ENCODE data around the gene DNAH11.
"Not testable (repeated sequence)": the region's sequence is repeated elsewhere in the genome, so short reads cannot be mapped to it uniquely, and the experiment has no call there.

DNAH11 gene

GRCh38 chr7:21893401-21893800 is 350.6 kb downstream of the DNAH11 start:
- DNase-seq = no peak

- no peak for DNase-seq
These were observed 355.6 kb downstream of the DNAH11 start for GRCh38 chr7:21898265-21898930.

DNA sequence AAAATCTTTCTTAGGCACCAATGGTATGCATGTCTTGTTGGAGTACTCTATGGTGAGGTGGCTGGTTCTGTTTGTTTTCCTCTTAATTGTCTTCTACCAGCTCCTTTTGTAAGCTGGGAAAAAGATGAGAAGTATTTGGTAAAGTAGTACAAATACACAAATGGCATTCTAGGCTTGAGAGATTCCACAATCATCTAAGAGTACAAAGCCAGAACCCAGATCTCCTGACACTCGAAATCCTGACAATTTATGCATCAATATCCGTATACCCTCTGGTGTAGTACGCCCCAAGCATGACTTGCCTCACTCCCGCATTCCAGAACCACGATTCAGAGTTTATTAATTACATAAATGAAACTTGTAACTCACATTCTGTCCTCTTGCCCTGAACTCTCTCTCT is 359.4 kb downstream of the DNAH11 start:
- DNase-seq = no peak

DNA sequence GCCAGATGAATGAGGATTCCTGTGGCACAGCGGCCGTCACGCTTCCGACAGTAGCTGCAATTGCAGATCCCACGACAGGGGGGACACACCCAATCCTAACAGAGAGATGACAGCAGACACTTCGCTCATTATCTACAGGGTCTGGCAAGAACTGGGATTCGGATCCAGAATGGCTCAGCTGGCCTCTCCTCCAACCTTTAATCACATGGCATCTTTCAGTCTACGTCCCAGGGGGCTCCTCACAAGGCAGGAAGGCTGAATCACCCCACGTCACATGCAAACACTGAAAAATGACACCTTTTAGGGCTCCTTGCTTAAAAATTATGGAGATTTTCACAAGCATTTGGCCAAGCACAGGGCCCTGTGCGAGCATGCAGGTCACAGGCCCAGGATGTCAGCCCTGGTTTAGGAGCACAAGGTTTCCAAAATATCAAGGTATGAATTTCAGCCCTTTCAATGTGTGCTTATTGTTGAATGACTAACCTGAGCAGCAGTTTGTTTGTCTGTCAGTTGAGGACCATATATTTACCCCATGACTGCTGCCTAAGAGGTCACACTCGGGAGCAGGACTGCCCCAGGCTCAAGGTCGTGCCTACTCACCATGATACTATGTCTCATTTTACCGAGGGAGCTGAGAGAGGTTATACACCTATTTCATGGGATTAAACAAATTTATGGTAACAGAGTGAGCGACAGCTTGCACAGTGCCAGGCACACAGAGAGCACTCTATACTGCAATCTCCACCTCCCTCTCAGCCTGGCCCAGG is 360.4 kb downstream of the DNAH11 start:
- no peak for DNase-seq

DNA sequence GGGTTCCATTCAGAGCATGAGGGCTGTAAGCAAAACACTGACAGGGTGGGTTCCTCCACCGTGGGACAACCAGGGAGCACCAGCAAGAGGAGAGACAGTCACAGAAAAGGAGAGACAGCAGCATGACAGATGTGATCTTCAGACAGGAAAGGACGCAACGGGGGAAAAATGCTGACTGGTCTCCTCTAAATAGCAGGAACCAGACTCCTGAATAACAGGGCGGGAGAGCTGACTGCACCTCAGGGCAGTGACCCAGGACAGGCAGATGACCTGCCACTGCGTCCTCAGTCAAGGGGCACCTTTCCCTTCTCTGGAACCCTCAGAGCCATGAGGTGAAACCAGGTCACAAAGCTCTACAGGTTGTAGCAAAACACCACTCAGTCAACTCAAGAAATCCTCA is 365.9 kb downstream of the DNAH11 start:
- no peak for DNase-seq

DNA sequence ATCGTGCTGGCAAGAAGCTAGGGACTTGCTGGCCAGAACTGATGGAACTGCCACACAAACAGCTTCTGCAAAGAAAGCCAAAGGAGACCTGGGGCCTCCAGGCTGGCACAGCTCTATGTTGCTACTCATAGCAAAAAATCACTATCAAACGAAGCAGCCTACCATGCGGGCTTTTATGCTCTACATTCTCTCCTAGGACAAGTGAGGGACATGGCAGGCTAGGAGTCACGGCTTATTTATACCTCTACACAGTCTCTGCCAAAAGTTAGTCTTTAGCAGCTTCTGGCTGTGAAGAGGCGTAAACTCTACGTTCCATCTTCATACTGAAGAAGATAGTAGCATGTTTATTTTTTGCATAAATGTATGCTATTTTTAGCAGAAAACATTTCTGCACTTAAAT is 367.4 kb downstream of the DNAH11 start:
- no peak for DNase-seq

DNA sequence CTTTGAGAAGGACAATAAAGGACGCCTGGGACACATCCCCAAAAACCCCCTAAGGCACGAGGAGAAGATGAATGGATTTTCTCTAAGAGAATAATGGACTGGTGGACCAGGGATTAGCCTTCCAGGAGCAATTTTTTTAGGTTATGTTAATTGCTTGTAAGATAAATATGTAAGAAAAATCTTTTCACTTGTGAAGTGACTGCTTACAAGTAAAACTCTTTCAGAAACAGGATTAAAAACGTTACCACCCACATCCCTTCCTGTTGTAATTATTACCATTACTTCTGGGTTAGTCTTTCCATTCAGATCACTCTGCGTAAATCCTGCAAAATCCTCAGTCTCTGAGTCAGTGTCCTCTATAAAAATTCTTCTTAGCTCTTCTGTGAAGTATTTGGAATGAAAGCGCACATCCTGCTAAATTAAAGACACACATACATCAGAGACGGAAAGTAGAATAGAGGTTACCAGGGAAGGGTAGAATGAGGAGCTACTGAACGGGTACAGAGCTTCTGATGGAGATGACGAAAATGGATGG is 368.6 kb downstream of the DNAH11 start:
- DNase-seq = no peak

DNA sequence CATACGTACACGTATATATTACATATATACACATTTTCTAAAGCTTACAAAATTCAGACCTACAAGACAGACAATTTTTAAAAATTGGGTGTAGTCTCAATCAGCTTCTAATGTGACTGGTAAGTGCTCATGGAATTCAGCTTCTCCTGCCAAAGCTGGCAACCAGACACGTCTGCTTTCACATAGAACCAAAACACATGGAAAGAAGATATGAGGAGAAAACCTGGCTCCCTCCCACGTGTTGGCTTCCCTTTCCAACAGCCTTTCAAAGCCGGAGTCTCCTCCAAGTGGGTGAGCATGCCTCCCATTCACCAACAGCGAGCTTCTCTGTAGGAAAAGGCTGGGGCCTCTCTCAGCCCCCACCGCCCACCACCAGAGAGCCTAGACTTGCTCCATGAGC is 369.5 kb downstream of the DNAH11 start:
- DNase-seq = no peak

DNA sequence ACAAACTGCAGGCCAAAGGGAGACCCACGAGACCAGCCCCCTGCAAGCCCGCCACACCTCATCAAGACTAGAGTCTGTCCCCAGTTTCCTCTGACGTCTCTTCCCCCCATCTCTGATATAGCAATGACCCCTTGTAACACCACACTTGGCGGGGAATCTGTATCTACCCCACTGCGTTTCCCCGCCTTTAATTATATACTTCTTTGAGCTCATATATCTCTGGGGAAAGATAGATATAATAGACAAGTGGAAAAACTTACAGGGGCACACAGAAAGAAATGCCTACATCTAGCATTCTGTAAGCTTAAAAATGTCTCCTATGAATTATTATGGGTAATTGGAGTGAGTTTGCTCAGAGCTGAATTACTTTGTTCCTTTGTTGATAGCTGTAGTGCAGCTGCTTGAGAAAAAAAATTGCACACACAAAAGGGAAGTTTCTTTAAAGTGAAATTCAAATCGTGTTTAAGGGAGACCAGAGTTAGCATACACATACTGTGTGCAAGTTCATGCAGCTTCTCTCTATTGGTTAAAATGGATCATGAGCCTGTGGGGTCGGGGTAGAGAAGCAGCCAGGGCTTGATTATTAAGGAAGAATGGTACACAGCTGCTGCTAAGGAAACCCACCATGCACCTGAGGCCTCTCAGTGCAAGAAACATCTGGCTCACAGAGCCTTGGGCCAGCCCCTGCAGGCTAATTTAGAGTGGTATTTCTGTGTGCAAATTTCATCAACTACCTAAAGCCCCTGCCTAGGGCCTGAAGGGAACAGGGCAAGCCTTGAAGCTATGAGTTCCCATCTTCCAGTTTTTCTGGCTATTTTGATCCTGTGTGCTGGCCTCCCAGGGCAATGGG is 370.3 kb downstream of the DNAH11 start:
- no peak for DNase-seq

DNA sequence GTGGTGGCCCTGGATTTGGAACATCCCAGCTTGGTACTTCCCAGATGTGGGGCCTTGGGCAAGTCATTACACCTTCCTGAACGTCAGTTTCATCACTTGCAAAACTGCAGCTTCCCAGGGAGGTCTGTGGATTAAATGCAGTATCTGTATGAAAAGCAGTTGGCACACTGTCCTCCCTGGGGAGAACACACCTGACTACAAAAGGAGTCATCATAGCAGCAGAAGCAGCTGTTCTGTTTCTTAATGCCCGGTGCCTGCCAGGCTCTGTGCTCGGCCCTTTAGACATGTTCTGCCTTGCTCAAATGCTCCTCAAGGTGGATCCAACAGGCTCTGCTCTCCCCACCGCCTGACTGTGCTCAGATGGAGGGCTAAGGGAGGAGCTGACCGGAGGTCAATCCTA is 371.8 kb downstream of the DNAH11 start:
- DNase-seq = no peak

DNA sequence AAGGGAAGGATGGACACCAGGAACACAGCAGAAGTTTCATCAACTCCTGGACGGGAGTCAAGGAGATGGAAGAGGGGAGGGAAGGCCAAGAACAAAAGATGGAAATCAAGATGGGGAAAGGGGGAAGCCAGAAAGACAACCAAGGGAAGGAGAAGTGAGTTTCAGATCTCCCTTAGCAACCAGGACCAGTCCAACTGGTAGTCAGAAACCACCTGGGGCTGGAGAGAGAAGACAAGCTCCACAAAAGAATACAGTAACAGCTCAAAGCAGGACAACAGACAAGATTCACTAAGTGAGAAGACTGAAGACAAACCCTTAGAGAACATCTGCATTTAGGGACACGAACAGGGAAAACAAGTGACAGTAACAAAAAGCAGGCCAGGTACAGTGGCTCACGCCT is 372.3 kb downstream of the DNAH11 start:
- no peak for DNase-seq

- DNase-seq = no peak
These were observed 373.3 kb downstream of the DNAH11 start for GRCh38 chr7:21916176-21916575.

- no peak for DNase-seq
These were observed 373.8 kb downstream of the DNAH11 start for GRCh38 chr7:21916629-21917028.

- DNase-seq = no peak
These were observed 375.4 kb downstream of the DNAH11 start for GRCh38 chr7:21918216-21918615.

DNA sequence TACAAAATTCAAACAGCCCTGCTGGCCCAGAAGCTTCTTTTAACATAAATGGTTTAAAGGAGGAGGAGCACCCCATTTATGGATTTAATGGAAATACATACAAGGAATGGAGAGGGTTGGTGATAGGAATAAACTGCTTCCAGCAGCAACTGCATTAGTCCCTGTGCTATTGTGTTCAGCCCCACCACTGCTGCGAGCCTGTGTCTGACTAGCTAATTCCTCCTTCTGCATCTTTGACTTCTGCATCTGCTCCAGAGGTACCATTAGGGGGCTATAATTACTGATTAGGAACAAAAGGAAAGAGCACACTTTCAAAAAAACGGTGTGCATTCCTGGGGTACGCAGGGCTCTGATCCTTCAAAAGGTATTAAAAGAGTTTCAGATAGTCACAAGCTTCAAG is 378.1 kb downstream of the DNAH11 start:
- DNase-seq = no peak

DNA sequence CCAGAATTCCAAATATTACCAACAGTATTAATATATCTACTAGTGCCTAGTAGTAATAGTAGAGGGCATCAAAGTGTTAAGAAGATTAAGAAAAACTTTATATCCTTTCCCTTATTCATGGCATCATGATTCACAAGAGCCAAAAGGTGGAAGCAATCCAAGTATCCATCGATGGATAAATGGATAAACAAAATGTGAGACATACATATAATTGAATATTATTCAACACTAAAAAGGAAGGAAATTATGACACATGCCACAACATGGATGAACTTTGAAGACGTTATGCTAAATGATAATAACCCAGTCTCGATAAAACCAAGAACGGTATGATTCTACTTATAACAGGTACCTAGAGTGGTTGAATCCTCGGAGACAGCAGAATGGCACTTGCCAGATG is 379.8 kb downstream of the DNAH11 start:
- DNase-seq = no peak

DNA sequence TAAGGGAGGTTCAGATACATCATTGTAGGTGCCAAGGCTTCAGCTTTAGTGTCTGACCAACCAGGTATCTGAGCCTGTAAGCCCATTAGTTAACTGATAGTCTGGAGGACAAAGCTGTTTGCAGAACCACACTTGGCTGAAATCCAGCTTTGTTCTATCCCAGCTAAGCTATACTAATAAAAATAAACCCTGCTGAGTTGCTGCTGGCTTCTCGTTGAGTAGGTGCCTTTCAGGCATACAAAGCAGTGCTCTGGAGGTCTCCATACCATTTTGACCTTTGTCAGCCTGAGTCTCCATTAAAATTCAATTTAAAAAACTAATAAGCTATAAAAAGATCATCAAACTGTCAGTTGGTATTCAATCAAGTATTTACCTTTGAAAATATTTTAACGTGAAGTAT is 380.8 kb downstream of the DNAH11 start:
- DNase-seq = no peak

GRCh38 chr7:21926448-21926847 is 383.6 kb downstream of the DNAH11 start:
- DNase-seq = no peak

- DNase-seq = no peak
These were observed 384.9 kb downstream of the DNAH11 start for GRCh38 chr7:21927693-21928092.

DNA sequence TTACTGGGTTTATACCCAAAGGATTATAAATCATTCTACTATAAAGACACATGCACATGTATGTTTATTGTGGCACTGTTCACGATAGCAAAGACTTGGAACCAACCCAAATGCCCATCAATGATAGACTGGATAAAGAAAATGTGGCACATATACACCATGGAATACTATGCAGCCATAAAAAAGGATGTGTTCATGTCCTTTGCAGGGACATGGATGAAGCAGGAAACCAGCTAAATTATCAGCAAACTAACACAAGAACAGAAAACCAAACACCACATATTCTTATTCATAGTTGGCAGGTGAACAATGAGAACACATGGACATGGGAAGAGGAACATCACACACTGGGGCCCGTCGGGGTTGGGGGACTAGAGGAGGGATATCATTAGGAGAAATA is 390.5 kb downstream of the DNAH11 start:
- not testable (repeated sequence) for DNase-seq

GRCh38 chr7:21934808-21935207 is 392.0 kb downstream of the DNAH11 start:
- DNase-seq = no peak

DNA sequence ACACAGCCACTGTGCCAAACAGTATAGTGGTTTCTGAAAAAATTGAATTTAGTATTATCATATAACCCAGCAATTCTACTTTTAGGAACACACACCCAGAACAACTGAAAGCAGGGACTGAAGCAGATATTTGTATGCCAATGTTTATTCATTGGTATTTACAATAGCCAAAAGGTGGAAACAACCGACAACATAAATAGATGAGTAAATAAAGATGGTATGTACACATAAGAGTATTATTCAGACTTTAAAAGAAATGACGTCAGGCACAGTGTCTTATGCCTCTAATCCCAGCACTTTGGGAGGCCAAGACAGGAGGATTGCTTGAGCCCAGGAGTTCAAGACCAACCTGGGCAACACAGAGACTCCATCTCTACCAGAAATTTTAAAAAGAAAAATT is 395.6 kb downstream of the DNAH11 start:
- no peak for DNase-seq

GRCh38 chr7:21939136-21939857 is 396.5 kb downstream of the DNAH11 start:
- DNase-seq = peak; percentile 72
